ENCODE measurements around the gene YTHDC1.
A peak's percentile ranks its signal among the peaks of the same experiment; 100 is the strongest.

The YTHDC1 gene

DNA sequence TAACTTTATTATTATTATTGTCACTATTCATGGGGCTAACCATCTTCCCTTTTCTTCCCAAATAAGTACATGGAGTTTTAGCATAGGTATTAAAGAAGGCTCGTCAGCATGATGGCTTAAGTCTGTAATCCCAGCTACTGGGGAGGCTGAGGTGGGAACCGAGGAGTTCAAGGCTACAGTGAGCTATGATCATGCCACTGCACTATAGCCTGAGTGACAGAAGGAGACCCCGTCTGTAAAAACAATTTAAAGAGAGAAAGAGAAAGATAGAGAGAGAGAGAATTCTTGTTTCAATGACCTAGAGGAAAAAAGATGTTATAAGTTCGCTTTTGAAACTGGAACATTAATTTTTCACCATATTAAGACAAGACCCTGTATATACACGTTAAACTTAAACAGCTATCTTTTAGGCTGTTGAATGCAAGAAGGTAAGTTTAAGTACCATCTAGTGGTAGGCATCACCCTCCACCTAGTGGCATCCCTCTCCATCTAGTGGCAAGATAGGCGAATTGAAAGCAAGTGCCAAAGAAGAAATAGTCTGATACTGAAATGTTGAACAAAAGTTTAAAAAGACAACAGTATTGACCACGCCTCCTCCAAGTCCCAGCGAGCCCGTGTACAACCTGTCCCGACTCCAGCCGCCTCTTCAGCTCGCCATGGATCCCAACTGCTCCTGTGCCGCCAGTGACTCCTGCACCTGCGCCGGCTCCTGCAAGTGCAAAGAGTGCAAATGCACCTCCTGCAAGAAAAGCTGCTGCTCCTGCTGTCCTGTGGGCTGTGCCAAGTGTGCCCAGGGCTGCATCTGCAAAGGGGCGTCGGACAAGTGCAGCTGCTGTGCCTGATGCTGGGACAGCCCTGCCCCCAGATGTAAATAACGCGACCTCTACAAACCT is 26.0 kb upstream of the YTHDC1 start:
- Histone ChIP-seq H3K36me3 (ENCODE audit: control insufficient read depth in 2 of 2, insufficient read depth in 1 of 2, low read length in 2 of 2) (no peaks in the 10 kb centered on the region), H3K9me3 (ENCODE audit: control insufficient read depth, insufficient read depth, low read depth, low read length) (no peaks in the 10 kb centered on the region), H3K27ac (ENCODE audit: extremely low read depth, low read depth, low read length) (no peak overlapping the region), H3K4me1 (ENCODE audit: control insufficient read depth, insufficient read depth, low read length) (no peaks in the 10 kb centered on the region), H3K4me3 (ENCODE audit: low read depth, low read length) (peak overlapping the region; percentile 33)
- POLR2A ChIA-PET: no interaction called here
- no peak for TF ChIP-seq ZNF133 (tag by site-specific recombination; IDR thresholded peaks at IDR 0.05)
- peak; percentile 73 for TF ChIP-seq ZNF654 (tag by site-specific recombination; IDR thresholded peaks at IDR 0.05; ENCODE audit: low read depth)
- peak; percentile 73; the same call in 1 of the 2 replicates for TF ChIP-seq CTCF (tag by site-specific recombination; IDR thresholded peaks at IDR 0.05)
- TF ChIP-seq, protein P1, sequence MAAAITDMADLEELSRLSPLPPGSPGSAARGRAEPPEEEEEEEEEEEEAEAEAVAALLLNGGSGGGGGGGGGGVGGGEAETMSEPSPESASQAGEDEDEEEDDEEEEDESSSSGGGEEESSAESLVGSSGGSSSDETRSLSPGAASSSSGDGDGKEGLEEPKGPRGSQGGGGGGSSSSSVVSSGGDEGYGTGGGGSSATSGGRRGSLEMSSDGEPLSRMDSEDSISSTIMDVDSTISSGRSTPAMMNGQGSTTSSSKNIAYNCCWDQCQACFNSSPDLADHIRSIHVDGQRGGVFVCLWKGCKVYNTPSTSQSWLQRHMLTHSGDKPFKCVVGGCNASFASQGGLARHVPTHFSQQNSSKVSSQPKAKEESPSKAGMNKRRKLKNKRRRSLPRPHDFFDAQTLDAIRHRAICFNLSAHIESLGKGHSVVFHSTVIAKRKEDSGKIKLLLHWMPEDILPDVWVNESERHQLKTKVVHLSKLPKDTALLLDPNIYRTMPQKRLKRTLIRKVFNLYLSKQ (tag by site-specific recombination; IDR thresholded peaks at IDR 0.05; ENCODE audit: borderline replicate concordance): no peak
- CTCF ChIA-PET: interaction anchor here (0.7 to 2.0 kb wide), 14 partner anchors 14 to 1609 kb away, joined by 3 to 8 read pairs (median 3); no protein-coding TSS in a partner anchor

DNA sequence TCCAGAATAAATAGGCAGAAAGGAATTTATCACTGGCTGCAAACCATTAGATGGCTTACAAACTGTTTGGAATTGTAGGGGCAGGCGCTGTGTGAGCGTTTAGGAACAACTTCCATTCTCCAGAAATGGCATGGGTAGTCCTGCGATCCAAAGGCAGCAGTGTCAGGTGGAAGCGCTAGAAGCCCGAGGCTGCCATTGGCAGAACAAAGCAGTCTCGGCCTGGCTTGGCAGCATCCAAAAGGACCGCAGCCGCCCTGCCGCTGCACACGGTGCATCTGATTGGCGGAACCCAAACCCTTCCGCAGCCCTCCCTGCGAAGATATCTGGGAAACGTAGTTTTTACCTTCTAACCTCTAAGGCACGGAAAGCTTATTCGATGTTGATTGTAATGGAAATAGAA is 23.6 kb upstream of the YTHDC1 start:
- CTCF ChIA-PET: no interaction called here
- no peak overlapping the region for H3K4me3 ChIP-seq (ENCODE audit: low read depth, low read length)
- POLR2A ChIA-PET: no interaction called here
- no peaks in the 10 kb centered on the region for H3K36me3 ChIP-seq (ENCODE audit: control insufficient read depth in 2 of 2, insufficient read depth in 1 of 2, low read length in 2 of 2)
- no peak overlapping the region for H3K27ac ChIP-seq (ENCODE audit: extremely low read depth, low read depth, low read length)
- H3K9me3 ChIP-seq (ENCODE audit: control insufficient read depth, insufficient read depth, low read depth, low read length): no peaks in the 10 kb centered on the region
- no peaks in the 10 kb centered on the region for H3K4me1 ChIP-seq (ENCODE audit: control insufficient read depth, insufficient read depth, low read length)
- no peak for TF ChIP-seq ZNF544 (tag by site-specific recombination; IDR thresholded peaks at IDR 0.05)
- no peak for TF ChIP-seq ZNF266 (tag by site-specific recombination; IDR thresholded peaks at IDR 0.05; ENCODE audit: low read depth)
- no peak for TF ChIP-seq OVOL3 (tag by site-specific recombination; IDR thresholded peaks at IDR 0.05)
- TF ChIP-seq ZNF585B (tag by site-specific recombination; IDR thresholded peaks at IDR 0.05): no peak
- TF ChIP-seq HIC1 (tag by site-specific recombination; IDR thresholded peaks at IDR 0.05): no peak
- TF ChIP-seq ZNF391 (tag by site-specific recombination; IDR thresholded peaks at IDR 0.05; ENCODE audit: borderline replicate concordance, low read depth): no peak
- no peak for TF ChIP-seq PBX3 (CRISPR knock-in tag; IDR thresholded peaks at IDR 0.05)
- no peak for TF ChIP-seq CTCF (tag by site-specific recombination; IDR thresholded peaks at IDR 0.05)
- TF ChIP-seq ZNF843 (tag by site-specific recombination; IDR thresholded peaks at IDR 0.05): no peak
- TF ChIP-seq ZNF280D (tag by site-specific recombination; IDR thresholded peaks at IDR 0.05): no peak
- TF ChIP-seq, protein P2, sequence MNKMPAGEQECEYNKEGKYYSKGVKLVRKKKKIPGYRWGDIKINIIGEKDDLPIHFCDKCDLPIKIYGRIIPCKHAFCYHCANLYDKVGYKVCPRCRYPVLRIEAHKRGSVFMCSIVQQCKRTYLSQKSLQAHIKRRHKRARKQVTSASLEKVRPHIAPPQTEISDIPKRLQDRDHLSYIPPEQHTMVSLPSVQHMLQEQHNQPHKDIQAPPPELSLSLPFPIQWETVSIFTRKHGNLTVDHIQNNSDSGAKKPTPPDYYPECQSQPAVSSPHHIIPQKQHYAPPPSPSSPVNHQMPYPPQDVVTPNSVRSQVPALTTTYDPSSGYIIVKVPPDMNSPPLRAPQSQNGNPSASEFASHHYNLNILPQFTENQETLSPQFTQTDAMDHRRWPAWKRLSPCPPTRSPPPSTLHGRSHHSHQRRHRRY (tag by site-specific recombination; IDR thresholded peaks at IDR 0.05): no peak
- no peak for TF ChIP-seq ZXDB (tag by site-specific recombination; IDR thresholded peaks at IDR 0.05)
- no peak for TF ChIP-seq ZNF26 (tag by site-specific recombination; IDR thresholded peaks at IDR 0.05)
